GM12873 (cell line): Measurements from ENCODE around the gene AP1G2.

ENCODE experiments used
- TF ChIP-seq, protein P1 (sequence below): IDR thresholded peaks from 2 replicates; pipeline ENCODE4 v1.5.1; 2012; ENCODE audit warnings: low read depth, mild to moderate bottlenecking, moderate library complexity, low read length, control low read depth; ENCODE audit not compliant: insufficient read depth; ENCODE audit errors: missing control alignments

AP1G2 gene

DNA sequence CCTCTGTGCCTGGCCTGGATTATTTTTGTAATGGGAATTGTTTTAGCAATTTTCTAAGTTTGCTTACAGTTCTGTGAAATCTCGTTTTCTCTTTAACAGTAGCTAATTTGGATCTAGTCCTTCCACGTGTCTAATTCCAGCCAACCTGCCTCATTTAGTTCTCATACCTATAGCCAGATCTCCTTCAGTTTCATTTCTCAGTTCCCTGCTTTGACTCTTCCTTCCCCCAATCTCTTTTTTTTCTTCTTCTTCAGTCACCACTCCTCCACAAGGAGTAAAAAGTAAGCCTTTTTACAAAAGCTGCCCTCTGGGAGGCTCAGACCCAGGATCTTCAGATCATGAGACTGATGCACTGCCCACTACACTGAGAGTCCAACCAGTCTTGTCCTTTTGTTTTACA is 10.1 kb downstream of the AP1G2 start:
- TF ChIP-seq, protein P1, sequence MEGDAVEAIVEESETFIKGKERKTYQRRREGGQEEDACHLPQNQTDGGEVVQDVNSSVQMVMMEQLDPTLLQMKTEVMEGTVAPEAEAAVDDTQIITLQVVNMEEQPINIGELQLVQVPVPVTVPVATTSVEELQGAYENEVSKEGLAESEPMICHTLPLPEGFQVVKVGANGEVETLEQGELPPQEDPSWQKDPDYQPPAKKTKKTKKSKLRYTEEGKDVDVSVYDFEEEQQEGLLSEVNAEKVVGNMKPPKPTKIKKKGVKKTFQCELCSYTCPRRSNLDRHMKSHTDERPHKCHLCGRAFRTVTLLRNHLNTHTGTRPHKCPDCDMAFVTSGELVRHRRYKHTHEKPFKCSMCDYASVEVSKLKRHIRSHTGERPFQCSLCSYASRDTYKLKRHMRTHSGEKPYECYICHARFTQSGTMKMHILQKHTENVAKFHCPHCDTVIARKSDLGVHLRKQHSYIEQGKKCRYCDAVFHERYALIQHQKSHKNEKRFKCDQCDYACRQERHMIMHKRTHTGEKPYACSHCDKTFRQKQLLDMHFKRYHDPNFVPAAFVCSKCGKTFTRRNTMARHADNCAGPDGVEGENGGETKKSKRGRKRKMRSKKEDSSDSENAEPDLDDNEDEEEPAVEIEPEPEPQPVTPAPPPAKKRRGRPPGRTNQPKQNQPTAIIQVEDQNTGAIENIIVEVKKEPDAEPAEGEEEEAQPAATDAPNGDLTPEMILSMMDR = no peak

DNA sequence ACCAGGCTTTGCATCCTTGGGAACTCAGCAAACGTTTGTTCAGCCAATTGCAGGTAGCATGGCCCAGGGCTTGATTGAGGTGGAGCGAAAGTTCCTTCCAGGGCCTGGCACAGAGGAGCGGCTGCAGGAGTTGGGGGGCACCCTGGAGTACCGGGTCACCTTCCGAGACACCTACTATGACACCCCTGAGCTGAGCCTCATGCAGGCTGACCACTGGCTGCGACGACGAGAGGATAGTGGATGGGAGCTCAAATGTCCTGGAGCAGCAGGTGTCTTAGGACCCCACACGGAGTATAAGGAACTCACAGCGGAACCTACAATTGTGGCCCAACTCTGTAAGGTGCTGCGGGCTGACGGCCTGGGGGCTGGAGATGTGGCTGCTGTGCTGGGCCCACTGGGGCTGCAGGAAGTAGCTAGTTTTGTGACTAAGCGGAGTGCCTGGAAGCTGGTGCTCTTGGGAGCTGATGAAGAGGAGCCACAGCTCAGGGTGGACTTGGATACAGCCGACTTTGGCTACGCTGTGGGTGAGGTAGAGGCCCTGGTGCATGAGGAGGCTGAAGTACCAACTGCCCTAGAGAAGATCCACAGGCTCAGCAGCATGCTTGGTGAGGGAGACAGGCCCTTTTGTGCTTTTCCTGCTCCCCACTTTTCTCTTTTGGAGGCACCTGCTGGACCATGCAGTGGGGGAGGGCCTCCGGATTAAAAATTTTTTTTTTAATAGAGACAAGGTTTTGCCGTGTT is 10.7 kb downstream of the AP1G2 start:
- TF ChIP-seq, protein P1 = no peak

DNA sequence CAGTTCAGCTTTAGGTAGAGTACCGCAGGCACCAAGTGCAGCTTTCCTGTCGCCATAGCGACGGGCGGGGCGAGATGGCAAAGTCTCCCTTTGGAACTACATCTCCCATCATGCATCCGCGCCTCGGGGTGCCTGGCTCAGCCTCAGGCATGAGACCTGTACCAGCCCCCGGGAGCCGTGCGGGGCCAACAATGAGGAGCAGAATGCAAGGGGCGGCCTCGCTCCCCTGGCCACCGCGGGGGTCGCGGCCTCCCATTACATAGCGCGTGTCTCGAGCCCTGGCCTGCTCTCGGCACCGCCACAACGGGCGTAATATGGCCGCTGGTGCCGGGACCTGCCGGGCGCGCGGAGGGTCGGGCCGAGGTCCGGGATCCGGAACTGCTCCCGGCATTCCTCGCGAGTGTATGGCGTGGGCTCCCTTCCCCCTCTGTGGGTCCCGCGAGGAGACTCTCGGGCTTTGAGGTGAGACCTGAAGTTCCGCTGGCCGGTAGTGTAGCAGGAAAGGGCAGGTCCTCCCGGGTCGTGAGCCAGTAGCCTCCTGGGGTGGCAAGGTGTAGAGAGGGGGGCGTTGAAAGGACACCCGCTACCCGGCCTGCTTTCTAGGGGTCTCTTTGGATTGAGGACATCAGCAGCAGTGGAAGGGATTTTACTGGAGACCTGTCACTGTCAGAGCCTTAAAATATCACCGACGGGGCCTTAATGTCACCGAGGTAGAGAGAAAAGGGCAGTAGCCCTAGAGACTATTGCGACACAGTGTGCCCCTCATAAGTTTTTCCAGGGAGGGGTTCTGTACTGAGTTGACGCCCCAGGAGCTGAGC is 11.5 kb downstream of the AP1G2 start, which contains the start of gene THTPA:
THTPA (plus strand) TSS at position 390 of the 818 bp plus-strand sequence. CDS start 487 bp downstream, outside the sequence.
- TF ChIP-seq, protein P1 = no peak

GRCh38 chr14:23555533-23555881 is 12.1 kb downstream of the AP1G2 start:
- TF ChIP-seq, protein P1 = no peak

DNA sequence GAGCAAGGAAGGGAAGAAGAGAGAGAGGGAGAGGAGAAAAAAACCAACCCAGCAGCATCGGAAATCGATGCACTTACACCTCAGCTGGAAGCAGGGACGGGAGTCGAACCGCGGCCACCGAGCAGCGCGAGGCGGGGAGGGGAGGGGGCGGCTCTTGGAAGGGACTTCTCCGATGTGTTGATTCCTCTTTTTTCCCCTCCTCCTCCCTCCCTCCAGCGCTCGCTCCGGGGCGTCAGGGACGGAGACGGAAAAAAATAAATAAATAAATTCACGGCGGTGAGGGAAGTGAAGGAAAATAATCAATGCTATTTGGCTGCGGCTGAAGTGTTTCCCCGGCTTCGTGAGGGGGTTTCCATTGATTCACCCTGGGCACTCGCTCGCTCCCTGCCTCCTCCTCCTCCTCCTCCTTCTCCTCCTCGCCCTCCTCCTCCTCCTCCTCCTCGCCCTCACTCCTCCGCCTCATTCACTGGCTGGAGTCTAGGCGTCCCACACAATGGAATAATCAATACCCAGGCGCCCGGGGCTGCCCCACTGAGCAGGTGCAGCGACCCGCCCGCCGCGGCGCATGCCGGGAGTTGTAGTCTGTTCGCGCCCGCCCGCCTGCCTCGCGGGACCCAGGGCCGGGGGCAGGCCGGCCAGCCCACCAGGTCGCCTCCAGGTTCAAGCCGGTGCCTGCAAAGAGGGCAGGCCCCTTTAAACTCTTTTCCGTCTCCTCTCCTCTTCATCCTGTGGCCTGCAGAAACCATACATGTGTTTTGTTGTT is 16.1 kb downstream of the AP1G2 start, which contains the start of gene ZFHX2:
ZFHX2 (minus strand) TSS at position 500 of the 763 bp plus-strand sequence. CDS start 16,440 bp downstream, outside the sequence.
- TF ChIP-seq, protein P1 = no peak

- TF ChIP-seq, protein P1 = no peak
Measured at GRCh38 chr14:23550812-23551265, 16.8 kb downstream of the AP1G2 start.
